ENCODE data around the gene AGTRAP. TPM values are rescaled to one million over a fixed set of nuclear protein-coding genes. Genes with fewer than 3 reads are reported as not detected.

Gene AGTRAP
- polyA plus RNA-seq, 3 donors: 420 to 938 (median 842) TPM

GRCh38 chr1:11701981-11702803, 33.7 kb upstream of the AGTRAP start:
- H3K36me3 ChIP-seq (replicated peaks in 1 of 2; ENCODE audit: control insufficient read depth in 1 of 2, insufficient read depth in 2 of 2, low read length in 2 of 2): no peaks in the 10 kb centered on the region
- H3K79me2 ChIP-seq (ENCODE audit: insufficient read depth, low read length): no peaks in the 10 kb centered on the region
- no peaks in the 10 kb centered on the region for H3K36me3 Mint-ChIP-seq
- no peak overlapping the region for H3K9ac ChIP-seq (ENCODE audit: insufficient read depth, low read length, poor library complexity, severe bottlenecking)
- no peaks in the 10 kb centered on the region for H3K4me1 Mint-ChIP-seq
- 84% methylated on average over 14 of the region's 15 CpGs for WGBS (ENCODE audit: insufficient coverage)
- no peaks in the 10 kb centered on the region for H3K4me1 ChIP-seq (ENCODE audit: control insufficient read depth in 1 of 2, insufficient read depth in 2 of 2, low read length in 2 of 2)
- peaks cover 22 to 46% (median 32%) of the 10 kb centered on the region in 3 donors for H3K27me3 Mint-ChIP-seq (ENCODE audit: low read depth in 3 of 3)
- H3K4me2 ChIP-seq (replicated peaks; ENCODE audit: extremely low read depth, low read length, poor library complexity, severe bottlenecking): no peak overlapping the region
- no peak overlapping the region for H3K4me3 ChIP-seq (replicated peaks in 1 of 3; ENCODE audit: low read depth in 2 of 3, low read length in 3 of 3)
- no peak for DNase-seq
- H3K9me3 Mint-ChIP-seq: peaks cover 0 to 3% (median 0%) of the 10 kb centered on the region in 7 donors
- no peak overlapping the region for H2AFZ ChIP-seq (ENCODE audit: insufficient read depth, low read depth, low read length, poor library complexity, severe bottlenecking)
- H3K27ac Mint-ChIP-seq: no peak overlapping the region
- no peak overlapping the region for H3K4me3 Mint-ChIP-seq
- H3K27ac ChIP-seq (ENCODE audit: low read depth in 1 of 2, low read length in 2 of 2): no peak overlapping the region
- intact Hi-C loops (cut with micrococcal nuclease): no loop called here
- peaks cover 0 to 25% of the 10 kb centered on the region in 2 donors for H3K27me3 ChIP-seq (ENCODE audit: control insufficient read depth in 2 of 2, insufficient read depth in 2 of 2, low read length in 2 of 2)
- H4K20me1 ChIP-seq (ENCODE audit: insufficient read depth, low read length): no peaks in the 10 kb centered on the region
- no peak for TF ChIP-seq CTCF (IDR thresholded peaks at IDR 0.05)
- no peaks in the 10 kb centered on the region for H3K9me3 ChIP-seq (replicated peaks in 1 of 2; ENCODE audit: control insufficient read depth in 1 of 2, insufficient read depth in 1 of 2, low read length in 2 of 2)

- H3K4me3 ChIP-seq (replicated peaks in 1 of 3; ENCODE audit: low read depth in 2 of 3, low read length in 3 of 3): no peak overlapping the region
- H3K4me2 ChIP-seq (replicated peaks; ENCODE audit: extremely low read depth, low read length, poor library complexity, severe bottlenecking): no peak overlapping the region
- no peaks in the 10 kb centered on the region for H3K4me1 ChIP-seq (ENCODE audit: control insufficient read depth in 1 of 2, insufficient read depth in 2 of 2, low read length in 2 of 2)
- Mint-ChIP-seq H3K4me3 (peak overlapping the region in 1 of 2 donors; percentile 39), H3K27me3 (ENCODE audit: low read depth in 3 of 3) (peaks cover 26 to 40% (median 31%) of the 10 kb centered on the region in 3 donors), H3K9me3 (peaks cover 0 to 3% (median 0%) of the 10 kb centered on the region in 7 donors), H3K36me3 (no peaks in the 10 kb centered on the region), H3K27ac (peak overlapping the region in 1 of 7 donors; percentile 22), H3K4me1 (peaks cover 1% of the 10 kb centered on the region)
- no peaks in the 10 kb centered on the region for H3K79me2 ChIP-seq (ENCODE audit: insufficient read depth, low read length)
- DNase-seq: no peak
- intact Hi-C loops (cut with micrococcal nuclease): no loop called here
- no peaks in the 10 kb centered on the region for H3K36me3 ChIP-seq (replicated peaks in 1 of 2; ENCODE audit: control insufficient read depth in 1 of 2, insufficient read depth in 2 of 2, low read length in 2 of 2)
- TF ChIP-seq CTCF (IDR thresholded peaks at IDR 0.05): no peak
- 60% methylated on average over 7 of the region's 8 CpGs for WGBS (ENCODE audit: insufficient coverage)
- H3K9ac ChIP-seq (ENCODE audit: insufficient read depth, low read length, poor library complexity, severe bottlenecking): no peak overlapping the region
- peaks cover 0 to 25% of the 10 kb centered on the region in 2 donors for H3K27me3 ChIP-seq (ENCODE audit: control insufficient read depth in 2 of 2, insufficient read depth in 2 of 2, low read length in 2 of 2)
- no peak overlapping the region for H3K27ac ChIP-seq (ENCODE audit: low read depth in 1 of 2, low read length in 2 of 2)
- no peaks in the 10 kb centered on the region for H4K20me1 ChIP-seq (ENCODE audit: insufficient read depth, low read length)
- no peaks in the 10 kb centered on the region for H3K9me3 ChIP-seq (replicated peaks in 1 of 2; ENCODE audit: control insufficient read depth in 1 of 2, insufficient read depth in 1 of 2, low read length in 2 of 2)
- no peak overlapping the region for H2AFZ ChIP-seq (ENCODE audit: insufficient read depth, low read depth, low read length, poor library complexity, severe bottlenecking)
These were observed 32.4 kb upstream of the AGTRAP start for GRCh38 chr1:11703357-11704193.

All from CD14-positive monocyte (primary cell).